Skeletal muscle tissue (tissue), 5 donors: ENCODE results near the gene FLCN. TPM values are rescaled to one million over a fixed set of nuclear protein-coding genes. Genes with fewer than 3 reads are reported as not detected.

Experiments used
- H3K27ac ChIP-seq: one replicate; pipeline ENCODE4 v1.7.0; 2013; ENCODE audit warnings: mild to moderate bottlenecking, low read depth, low read length, inconsistent platforms
- H3K27me3 ChIP-seq, 3 donors: one replicate each; pipeline ENCODE4 v1.7.0; 2013; ENCODE audit warnings: low read length in 3 of 3; ENCODE audit not compliant: control insufficient read depth in 3 of 3, insufficient read depth in 3 of 3
- H3K36me3 ChIP-seq, 3 donors: one replicate each; pipeline ENCODE4 v1.7.0; 2013; ENCODE audit warnings: low read length in 3 of 3; ENCODE audit not compliant: control insufficient read depth in 3 of 3, insufficient read depth in 3 of 3
- H3K4me1 ChIP-seq, 3 donors: one replicate each; pipeline ENCODE4 v1.7.0; 2013; ENCODE audit warnings: low read length in 3 of 3, mild to moderate bottlenecking in 3 of 3; ENCODE audit not compliant: control insufficient read depth in 3 of 3, insufficient read depth in 3 of 3
- H3K4me3 ChIP-seq, 3 donors: one replicate each; pipeline ENCODE4 v1.7.0; 2013; ENCODE audit warnings: low read length in 3 of 3
- H3K9ac ChIP-seq, 3 donors: one replicate each; pipeline ENCODE4 v1.7.0; 2013; ENCODE audit warnings: low read length in 3 of 3, mild to moderate bottlenecking in 3 of 3, moderate library complexity in 2 of 3, low read depth in 1 of 3
- H3K9me3 ChIP-seq, 3 donors: one replicate each; pipeline ENCODE4 v1.7.0; 2013; ENCODE audit warnings: low read length in 3 of 3; ENCODE audit not compliant: control insufficient read depth in 3 of 3
- small RNA-seq: library from RNA; depleted of rRNA; stranded (forward); fragments of <200 nt; gene quantifications from one replicate; pipeline ENCODE3, GENCODE V24; 2014
- total RNA-seq: library from RNA; depleted of rRNA; stranded (reverse); fragments of >200 nt; gene quantifications from one replicate; pipeline ENCODE4 v1.2.3, GENCODE V29; 2014
- donor health status: Osteomylitis.

FLCN gene
- total RNA-seq, 1 donor from 2014 or later, result 20.9 TPM

DNA sequence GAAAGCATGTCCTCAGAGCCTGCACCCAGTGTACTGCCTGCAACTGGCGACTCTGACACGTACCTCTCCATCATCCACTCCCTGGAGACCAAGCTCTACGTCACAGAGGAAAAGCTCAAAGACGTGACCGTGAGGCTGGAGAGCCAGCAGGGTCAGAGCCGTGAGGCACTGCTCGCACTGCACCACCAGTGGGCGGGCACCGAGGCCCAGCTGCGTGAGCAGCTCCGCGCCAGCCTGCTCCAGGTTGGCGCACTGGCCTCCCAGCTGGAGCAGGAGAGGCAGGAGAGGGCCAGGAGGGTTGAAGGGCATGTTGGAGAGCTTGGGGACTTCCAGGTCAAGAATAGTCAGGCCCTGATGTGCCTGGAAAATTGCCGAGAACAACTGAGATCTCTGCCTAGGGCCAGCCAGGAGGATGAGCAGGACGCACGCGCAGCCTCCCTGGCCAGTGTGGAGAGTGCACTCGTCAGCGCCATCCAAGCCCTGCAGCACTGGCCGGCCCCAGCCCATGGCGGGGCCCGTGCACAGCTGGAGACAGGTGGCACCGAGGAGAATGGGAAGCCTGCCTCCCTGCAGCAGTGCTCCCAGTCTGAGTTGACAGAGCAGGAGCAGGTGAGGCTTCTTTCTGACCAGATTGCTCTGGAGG is 71.2 kb downstream of the FLCN start:
- Histone ChIP-seq H3K36me3 (peaks cover 72 to 80% (median 76%) of the 10 kb centered on the region in 3 donors), H3K9me3 (no peaks in the 10 kb centered on the region), H3K4me3 (no peak overlapping the region), H3K27me3 (no peaks in the 10 kb centered on the region), H3K9ac (no peak overlapping the region), H3K4me1 (peaks cover 0 to 9% (median 6%) of the 10 kb centered on the region in 3 donors), H3K27ac (no peak overlapping the region)

DNA sequence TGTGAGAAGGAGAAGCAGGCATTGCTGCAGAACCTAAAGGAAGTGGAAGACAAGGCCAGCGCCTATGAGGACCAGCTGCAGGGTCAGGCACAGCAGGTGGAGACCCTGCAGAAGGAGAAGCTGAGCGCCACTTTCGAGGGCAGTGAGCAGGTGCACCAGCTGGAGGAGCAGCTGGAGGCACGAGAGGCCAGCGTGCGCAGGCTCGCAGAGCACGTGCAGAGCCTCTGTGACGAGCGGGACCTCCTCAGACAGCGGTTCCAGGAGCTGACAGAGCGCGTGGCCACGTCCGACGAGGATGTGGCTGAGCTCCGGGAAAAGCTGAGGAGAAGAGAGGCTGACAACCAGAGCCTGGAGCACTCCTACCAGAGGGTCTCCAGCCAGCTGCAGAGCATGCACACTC is 72.3 kb downstream of the FLCN start:
- Histone ChIP-seq H3K9ac (no peak overlapping the region), H3K27ac (no peak overlapping the region), H3K27me3 (no peaks in the 10 kb centered on the region), H3K9me3 (no peaks in the 10 kb centered on the region), H3K4me1 (peaks cover 0 to 9% (median 3%) of the 10 kb centered on the region in 3 donors), H3K36me3 (peaks cover 79 to 86% (median 81%) of the 10 kb centered on the region in 3 donors), H3K4me3 (no peak overlapping the region)

DNA sequence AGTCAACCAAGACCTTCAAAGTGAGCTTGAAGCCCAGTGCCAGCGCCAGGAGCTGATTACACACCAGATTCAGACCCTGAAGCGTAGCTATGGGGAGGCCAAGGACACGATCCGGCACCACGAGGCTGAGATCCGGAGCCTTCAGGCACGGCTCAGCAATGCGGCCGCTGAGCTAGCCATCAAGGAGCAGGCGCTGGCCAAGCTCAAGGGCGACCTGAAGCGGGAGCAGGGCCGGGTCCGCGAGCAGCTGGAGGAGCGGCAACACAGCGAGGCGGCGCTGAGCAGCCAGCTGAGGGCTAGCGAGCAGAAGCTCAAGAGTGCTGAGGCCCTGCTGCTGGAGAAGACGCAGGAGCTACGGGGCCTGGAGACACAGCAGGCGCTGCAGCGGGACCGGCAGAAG is 72.8 kb downstream of the FLCN start:
- Histone ChIP-seq H3K4me1 (peaks cover 0 to 12% (median 6%) of the 10 kb centered on the region in 3 donors), H3K36me3 (peaks cover 78 to 85% (median 83%) of the 10 kb centered on the region in 3 donors), H3K9ac (no peak overlapping the region), H3K27ac (no peak overlapping the region), H3K27me3 (no peaks in the 10 kb centered on the region), H3K4me3 (no peak overlapping the region), H3K9me3 (no peaks in the 10 kb centered on the region)

Small RNA genes within 50 kb of the gene (small RNA-seq; reads per million reads assigned to genes)
- not detected for gene RNU6-767P

Other genes starting within 250 kb of the FLCN start
- 79.3 TPM for gene MPRIP, start 194.7 kb downstream of the FLCN start, total RNA-seq
- gene PLD6, start 30.8 kb downstream of the FLCN start, total RNA-seq, result 4.2 TPM
- 89.2 TPM for gene COPS3, start 44.1 kb upstream of the FLCN start, total RNA-seq
- 4.2 TPM for gene NT5M, start 66.2 kb upstream of the FLCN start, total RNA-seq
- 12.5 TPM for gene MED9, start 239.8 kb upstream of the FLCN start, total RNA-seq